COLO668 (cell line): ENCODE results near the gene HMG20B.
"Not testable (repeated sequence)": the region's sequence is repeated elsewhere in the genome, so short reads cannot be mapped to it uniquely, and the experiment has no call there.

Source experiments
- DNase-seq: peaks from one replicate; lab custom pipeline; 2025; ENCODE audit not compliant: unreplicated experiment; lab: John Stamatoyannopoulos, UW

HMG20B gene

DNA sequence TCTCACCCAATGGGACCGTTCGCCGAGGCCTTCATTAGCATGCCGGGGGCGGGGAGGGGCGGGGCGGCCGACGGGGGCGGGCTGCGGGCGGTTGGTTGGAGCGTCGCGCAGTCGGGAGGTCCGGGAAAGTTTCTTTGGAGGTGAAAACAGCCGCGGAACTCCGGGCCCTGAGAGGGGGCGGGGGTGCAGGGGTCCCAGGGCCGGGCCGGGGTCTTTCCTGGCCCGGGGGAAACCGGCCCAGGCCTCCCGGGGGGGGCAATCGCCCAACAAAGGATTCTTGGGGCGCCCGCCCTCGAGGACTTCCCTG is at the start of gene HMG20B:
Gene HMG20B (plus strand): TSS at position 90 of the 307 bp plus-strand sequence. CDS start 366 bp downstream, outside the sequence.
- no peak for DNase-seq

DNA sequence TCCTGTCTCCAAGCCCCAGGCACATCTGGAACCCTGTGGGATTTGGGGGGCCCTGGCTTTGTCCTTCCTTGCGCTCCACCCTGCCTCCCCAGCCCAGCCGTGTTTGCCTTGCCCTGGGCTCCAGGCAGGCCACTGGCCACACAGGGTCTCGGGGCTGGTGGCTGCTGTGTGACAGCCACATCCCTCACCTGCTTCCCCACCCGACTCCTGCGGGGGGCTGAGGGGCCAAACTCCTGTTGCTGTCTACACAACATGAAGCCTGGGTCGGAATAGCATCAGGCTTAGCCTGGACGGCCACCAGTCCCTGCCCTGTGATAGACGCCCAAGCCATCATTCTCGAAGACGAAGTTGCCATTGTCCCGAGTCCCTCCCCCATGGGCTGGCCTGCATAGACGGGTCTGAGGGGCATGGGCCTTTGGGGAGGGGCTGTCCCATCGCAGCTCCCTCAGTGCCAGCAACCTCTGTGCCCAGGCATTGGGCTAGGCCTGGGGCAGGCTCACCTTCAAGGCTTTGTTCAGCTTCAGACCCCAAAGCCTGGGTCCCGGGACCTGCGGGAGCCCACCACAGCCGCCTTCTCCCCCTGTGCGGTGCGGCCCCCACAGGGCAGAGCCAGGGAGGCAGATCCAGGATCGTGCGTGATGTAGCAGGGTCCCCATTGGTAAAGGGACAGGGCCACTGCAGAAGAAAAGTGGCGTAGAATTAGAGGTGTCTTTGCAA is 49.2 kb upstream of the HMG20B start:
- DNase-seq, result no peak

DNA sequence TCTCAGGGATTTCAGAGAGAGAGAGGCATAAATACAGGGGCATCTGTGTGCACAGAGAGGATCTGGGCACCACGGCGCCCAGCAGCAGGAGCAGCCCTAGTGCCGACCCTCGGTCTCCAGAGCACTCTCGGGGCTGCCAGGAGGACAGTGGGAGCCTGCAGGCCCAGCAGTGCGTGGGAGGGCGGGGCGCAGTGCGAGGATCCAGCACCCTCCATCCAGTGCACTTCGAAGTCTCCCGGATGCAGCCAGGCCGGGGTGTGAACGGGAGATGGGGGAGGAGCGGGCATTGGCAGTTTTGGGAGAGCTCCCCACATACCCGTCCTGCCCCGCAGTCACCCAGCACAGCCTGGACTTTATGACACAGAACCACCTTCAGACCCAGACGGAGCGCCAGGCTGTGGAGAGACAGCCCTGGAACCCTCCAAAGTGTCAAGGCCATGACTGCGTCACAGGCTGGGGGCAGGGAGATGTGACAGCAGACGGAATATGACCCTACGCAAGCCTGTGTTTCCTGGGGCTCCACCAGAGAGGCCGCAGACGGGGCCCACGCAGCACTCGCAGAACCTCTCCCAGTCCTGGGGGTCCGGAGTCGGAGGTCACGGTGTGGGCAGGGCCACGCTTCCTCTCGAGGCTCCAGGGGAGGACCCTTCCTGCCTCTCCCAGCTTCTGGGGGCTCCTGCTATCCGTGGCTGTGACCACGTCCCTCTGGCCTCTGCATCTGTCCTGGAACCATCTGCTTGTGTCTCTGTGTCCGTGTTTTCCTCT is 48.5 kb upstream of the HMG20B start:
- DNase-seq, result no peak

DNA sequence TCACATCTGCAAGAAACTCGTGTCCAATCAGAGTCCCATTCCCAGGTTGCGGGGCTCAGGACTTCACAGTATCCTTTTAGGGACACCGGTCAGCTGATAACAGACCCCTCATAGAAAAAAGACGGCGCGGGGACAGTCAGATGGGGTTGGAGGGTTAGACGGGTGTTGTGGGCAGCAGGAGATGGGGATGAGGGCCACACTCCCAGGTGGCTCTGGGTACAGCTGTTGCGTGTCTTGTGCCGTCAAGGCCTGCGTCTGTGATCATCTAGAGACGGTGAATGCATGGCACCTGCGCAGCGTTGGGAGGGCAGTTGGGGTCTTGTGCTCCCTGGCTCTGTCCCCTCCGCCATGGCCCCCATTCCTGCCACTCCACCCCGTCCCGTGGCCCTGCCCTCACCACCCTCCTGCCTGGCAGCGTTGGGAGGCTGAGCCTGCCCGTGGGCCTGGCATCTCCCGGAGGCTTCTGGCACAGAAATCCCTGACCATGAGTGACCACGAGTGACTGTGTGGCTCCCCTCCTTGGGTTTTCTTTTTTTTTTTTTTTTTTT is 47.8 kb upstream of the HMG20B start:
- no peak for DNase-seq

- DNase-seq, result no peak
Measured at GRCh38 chr19:3526507-3527237, 46.1 kb upstream of the HMG20B start.

DNA sequence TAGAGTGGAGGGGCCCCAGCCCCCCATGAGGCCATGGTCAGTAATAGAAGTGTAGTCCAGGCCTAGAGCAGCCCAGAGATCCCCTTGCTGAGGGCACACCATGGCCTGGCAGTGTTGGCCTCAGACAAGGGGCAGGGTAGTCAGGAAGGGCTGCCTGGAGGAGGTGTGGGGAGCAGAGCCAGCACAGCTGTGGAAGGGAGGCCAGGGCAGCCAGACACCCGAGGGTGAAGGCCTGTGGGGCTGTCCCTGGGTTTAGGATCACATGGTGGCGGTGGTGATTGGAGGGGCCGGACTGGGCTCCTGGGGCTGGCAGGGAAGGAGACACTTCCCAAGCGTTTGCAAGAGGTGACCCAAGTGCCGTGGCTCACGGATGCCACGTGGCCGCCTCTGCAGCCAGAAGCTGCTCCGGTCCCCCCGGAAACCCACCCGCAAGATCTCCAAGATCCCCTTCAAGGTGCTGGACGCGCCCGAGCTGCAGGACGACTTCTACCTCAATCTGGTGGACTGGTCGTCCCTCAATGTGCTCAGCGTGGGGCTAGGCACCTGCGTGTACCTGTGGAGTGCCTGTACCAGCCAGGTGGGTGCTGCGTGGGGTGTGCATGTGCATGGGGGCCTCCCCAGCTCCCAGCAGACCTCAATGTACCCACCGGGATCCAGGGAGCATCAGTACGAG is 45.4 kb upstream of the HMG20B start:
- DNase-seq, result no peak

DNA sequence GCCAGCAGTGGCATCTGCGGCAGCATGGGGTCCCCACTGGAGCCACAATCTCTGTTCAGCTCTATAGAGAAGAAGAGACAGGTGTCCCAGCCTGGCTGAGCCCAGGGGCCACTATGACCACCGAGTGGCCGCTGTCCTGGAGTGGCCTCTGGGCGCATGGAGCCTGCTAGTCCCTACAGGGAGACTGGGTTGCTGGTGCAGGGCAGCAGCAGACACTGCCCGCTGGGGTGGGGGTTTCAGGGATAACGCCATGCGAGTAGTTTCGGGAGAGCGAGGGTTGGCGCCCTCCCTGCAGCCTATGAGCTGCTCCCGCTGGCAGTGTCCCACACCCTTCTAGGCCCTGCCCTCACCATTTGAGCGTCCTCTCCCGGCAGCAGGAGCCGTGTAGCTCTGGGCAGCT is 44.7 kb upstream of the HMG20B start:
- no peak for DNase-seq

DNA sequence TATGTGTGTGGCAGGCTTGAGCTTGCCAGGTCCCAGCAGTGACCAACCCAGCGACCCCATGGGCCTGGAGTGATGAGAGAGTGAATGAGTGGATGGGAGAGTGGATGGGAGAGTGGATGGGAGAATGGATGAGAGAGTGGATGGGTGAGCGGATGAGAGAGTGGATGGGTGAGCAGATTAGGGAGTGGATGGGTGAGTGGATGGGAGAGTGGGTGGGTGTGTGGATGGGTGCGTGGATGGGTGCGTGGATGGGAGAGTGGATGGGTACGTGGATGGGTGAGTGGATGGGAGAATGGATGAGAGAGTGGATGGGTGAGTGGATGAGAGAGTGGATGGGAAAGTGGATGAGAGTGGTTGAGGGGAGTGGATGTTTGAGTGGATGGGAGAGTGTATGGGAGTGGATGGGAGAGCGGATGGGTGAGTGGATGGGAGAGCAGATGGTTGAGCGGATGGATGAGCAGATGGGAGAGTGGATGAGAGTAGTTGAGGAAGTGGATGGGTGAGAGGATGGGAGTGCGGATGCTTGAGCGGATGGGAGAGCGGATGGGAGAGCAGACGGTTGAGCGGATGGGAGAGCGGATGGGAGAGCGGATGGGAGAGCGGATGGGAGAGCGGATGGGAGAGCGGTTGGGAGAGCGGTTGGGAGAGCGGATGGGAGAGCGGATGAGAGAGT is 44.1 kb upstream of the HMG20B start:
- no peak for DNase-seq

DNA sequence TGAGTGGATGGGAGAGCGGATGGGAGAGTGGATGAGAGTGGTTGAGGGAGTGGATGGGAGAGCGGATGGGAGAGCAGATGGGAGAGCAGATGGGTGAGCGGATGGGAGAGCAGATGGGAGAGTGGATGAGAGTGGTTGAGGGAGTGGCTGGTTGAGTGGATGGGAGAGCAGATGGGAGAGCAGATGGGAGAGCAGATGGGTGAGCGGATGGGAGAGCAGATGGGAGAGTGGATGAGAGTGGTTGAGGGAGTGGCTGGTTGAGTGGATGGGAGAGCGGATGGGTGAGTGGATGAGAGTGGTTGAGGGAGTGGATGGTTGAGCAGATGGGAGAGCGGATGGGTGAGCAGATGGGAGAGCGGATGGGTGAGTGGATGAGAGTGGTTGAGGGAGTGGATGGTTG is 43.4 kb upstream of the HMG20B start:
- DNase-seq, result not testable (repeated sequence)

- DNase-seq, result no peak
Measured at GRCh38 chr19:3530389-3530788, 42.4 kb upstream of the HMG20B start.

GRCh38 chr19:3531716-3532115 is 41.0 kb upstream of the HMG20B start:
- no peak for DNase-seq

DNA sequence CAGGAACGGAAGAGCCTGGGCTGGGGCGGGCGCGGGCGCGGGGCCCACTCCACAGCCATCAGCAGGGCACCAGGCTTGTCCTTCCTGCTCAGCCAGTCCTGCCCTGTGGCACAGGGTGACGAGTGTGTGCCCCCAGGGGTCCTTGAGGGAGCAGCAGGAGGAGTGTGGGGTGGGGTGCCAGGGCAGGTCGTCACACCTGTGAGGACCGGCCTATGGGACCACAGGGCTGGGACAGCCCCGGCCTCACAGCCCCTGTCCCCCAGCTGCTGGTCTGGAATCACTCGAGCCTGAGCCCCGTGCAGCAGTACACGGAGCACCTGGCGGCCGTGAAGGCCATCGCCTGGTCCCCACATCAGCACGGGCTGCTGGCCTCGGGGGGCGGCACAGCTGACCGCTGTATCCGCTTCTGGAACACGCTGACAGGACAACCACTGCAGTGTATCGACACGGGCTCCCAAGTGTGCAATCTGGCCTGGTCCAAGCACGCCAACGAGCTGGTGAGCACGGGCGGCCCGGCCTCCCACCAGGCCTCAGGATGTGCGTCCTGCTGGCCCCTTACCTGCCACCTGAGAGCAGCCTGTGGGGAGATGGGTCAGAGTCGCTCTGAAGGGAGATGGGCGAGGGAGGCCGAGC is 40.5 kb upstream of the HMG20B start:
- DNase-seq, result no peak

DNA sequence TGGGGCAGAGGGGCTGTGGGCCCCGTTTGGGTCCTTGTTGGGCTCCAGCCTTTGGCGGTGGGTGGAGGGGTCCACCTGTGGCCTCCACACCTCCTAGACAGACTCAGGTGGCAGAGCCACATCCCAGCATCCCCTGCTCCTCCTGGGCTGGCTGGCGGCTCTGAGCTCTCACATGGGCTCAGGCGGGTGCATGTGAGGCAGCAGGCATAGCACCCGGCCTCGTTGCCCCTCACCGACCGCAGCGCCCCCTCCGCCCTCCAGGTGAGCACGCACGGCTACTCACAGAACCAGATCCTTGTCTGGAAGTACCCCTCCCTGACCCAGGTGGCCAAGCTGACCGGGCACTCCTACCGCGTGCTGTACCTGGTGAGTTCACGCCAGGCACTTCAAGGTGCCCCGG is 39.7 kb upstream of the HMG20B start:
- no peak for DNase-seq

- no peak for DNase-seq
Measured at GRCh38 chr19:3533563-3534216, 39.1 kb upstream of the HMG20B start.

GRCh38 chr19:3534375-3535234 is 38.1 kb upstream of the HMG20B start:
- DNase-seq, result no peak

DNA sequence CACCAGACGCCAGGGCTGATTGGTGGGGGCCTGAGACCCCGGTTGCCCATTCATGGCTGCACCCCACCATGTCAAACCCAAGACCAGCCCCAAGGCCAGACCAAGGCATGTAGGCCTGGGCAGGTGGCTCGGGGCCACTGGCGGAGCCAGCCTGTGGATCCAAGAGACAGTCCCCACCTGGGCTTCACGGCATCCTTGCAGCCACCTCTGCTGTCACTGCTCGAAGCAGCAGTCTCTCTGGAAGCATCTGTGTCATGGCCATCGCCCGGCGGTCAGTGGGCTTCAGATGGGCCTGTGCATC is 37.6 kb upstream of the HMG20B start:
- no peak for DNase-seq

GRCh38 chr19:3535563-3535965 is 37.2 kb upstream of the HMG20B start:
- DNase-seq, result no peak

DNA sequence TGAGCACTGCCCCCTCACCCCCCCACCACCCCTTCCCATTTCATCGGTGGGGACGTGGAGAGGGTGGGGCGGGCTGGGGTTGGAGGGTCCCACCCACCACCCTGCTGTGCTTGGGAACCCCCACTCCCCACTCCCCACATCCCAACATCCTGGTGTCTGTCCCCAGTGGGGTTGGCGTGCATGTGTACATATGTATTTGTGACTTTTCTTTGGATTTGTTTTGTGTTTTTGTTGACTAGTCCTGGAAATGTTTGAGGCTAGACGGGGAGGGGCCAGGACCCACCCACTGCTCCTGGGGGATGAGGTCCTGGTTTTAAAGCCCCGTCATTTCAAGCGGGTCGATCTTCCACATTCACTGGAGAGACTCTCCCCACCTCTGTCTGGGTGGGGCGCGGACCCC is 36.8 kb upstream of the HMG20B start:
- no peak for DNase-seq
